Activated B cell treated with CpG ODN at 0.5 μM for 24 hours (primary cell): Measurements from ENCODE around the gene LHFPL2. TPM values are rescaled to one million over a fixed set of nuclear protein-coding genes. Genes with fewer than 3 reads are reported as not detected.

Experiments
- ATAC-seq: fragments of 200-7000 bp; cut with Tn5 transposase; one replicate; pipeline ENCODE4 v1.10.0; 2021; ENCODE audit warnings: low read depth, mild to moderate bottlenecking, moderate library complexity
- CTCF ChIA-PET: fragments of 350-600 bp; sonication (Branson Sonifier 250); formaldehyde crosslinking; loops from one replicate; lab custom pipeline; 2021; ENCODE audit warnings: antibody characterized with exemption; lab: Charles Lee
- POLR2A ChIA-PET: fragments of 350-600 bp; sonication (Branson Sonifier 250); formaldehyde crosslinking; loops from one replicate; lab custom pipeline; 2021; ENCODE audit warnings: antibody characterized with exemption; lab: Charles Lee
- DNase-seq: peaks from one replicate; pipeline ENCODE4 v3.0.0; 2022
- H3K27ac Mint-ChIP-seq: one replicate; pipeline ENCODE4 v1.8.0; 2020; ENCODE audit warnings: mixed read lengths
- H3K27me3 Mint-ChIP-seq: one replicate; pipeline ENCODE4 v1.8.0; 2021; ENCODE audit warnings: mixed read lengths
- H3K36me3 Mint-ChIP-seq: one replicate; pipeline ENCODE4 v1.8.0; 2021; ENCODE audit warnings: low read depth, mixed read lengths
- H3K4me1 Mint-ChIP-seq: one replicate; pipeline ENCODE4 v1.8.0; 2021; ENCODE audit warnings: mixed read lengths
- H3K4me3 Mint-ChIP-seq: one replicate; pipeline ENCODE4 v1.8.0; 2020; ENCODE audit warnings: mild to moderate bottlenecking, mixed read lengths
- H3K9me3 Mint-ChIP-seq: one replicate; pipeline ENCODE4 v1.8.0; 2020; ENCODE audit warnings: mixed read lengths
- CTCF ChIP-seq: fragments of 200-600 bp; IDR thresholded peaks from one replicate; pipeline ENCODE4 v1.8.0; 2022; ENCODE audit warnings: antibody characterized with exemption, mild to moderate bottlenecking
- intact Hi-C: fragments of 100-400 bp; cut with micrococcal nuclease; formaldehyde crosslinking; loops from one replicate; pipeline ENCODE4 v1.15.1; 2024
- total RNA-seq: library from RNA; stranded (reverse); gene quantifications from 2 replicates; pipeline ENCODE4 v1.2.3, GENCODE V29; 2022

LHFPL2 gene
- total RNA-seq, 1 donor from 2014 or later: 12.0 TPM

- no peaks in the 10 kb centered on the region for H3K27me3 Mint-ChIP-seq
- DNase-seq (no peak), ATAC-seq (no peak)
- TF ChIP-seq CTCF: no peak
- H3K27ac Mint-ChIP-seq: no peak overlapping the region
- H3K9me3 Mint-ChIP-seq: peaks cover 3% of the 10 kb centered on the region
- intact Hi-C loops: no loop called here
- POLR2A ChIA-PET: no interaction called here
- CTCF ChIA-PET: interaction anchor here (1.2 kb wide), 1 partner anchor 99 kb away, joined by 4 read pairs; no protein-coding TSS in a partner anchor
- peaks cover 17% of the 10 kb centered on the region for H3K36me3 Mint-ChIP-seq
- no peak overlapping the region for H3K4me3 Mint-ChIP-seq
- peaks cover 16% of the 10 kb centered on the region for H3K4me1 Mint-ChIP-seq
These were observed 81.0 kb downstream of the LHFPL2 start for GRCh38 chr5:78567617-78568016.

DNA sequence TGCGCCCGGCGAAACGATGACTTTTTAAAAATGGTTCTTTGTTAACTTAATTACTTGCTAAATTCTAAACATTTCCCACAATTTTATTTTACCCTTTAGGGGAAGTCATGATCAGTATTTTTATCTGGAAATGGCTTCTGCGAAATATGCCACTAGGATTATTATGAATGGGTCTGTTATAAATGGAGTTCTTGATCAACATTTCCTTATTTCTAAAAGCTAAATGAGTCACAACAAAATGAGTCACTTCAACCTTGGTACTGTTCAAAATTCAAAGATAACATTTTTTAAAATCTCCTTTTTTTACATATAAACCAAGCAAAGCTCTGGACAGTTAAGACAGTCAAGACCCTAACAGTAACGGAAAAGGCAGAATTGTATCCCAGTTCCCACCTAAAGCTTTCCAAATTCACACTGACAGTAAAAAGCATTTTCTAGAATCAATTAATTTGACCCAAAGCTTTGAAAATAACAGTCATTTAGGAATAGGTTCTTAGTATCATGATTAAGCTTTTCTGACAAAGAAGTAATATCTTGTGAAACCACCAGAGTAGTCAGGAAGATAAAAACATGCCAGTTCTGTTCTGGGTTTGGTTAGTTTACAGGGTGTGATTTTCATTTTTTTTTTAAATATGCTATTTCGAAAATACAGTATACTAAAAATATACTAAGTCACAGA lies 81.7 kb downstream of the LHFPL2 start:
- DNase-seq (no peak), ATAC-seq (no peak)
- ChIA-PET POLR2A (no interaction called here), CTCF (interaction anchor here (1.2 kb wide), 1 partner anchor 98 kb away, joined by 4 read pairs; no protein-coding TSS in a partner anchor)
- Mint-ChIP-seq H3K27me3 (no peaks in the 10 kb centered on the region), H3K36me3 (peaks cover 22% of the 10 kb centered on the region), H3K4me3 (no peak overlapping the region), H3K9me3 (peaks cover 3% of the 10 kb centered on the region), H3K27ac (no peak overlapping the region), H3K4me1 (peaks cover 16% of the 10 kb centered on the region)
- TF ChIP-seq CTCF: no peak
- intact Hi-C loops: no loop called here

- TF ChIP-seq CTCF: no peak
- Mint-ChIP-seq H3K36me3 (peaks cover 23% of the 10 kb centered on the region), H3K27me3 (no peaks in the 10 kb centered on the region), H3K27ac (no peak overlapping the region), H3K4me1 (peaks cover 16% of the 10 kb centered on the region), H3K4me3 (no peak overlapping the region), H3K9me3 (peaks cover 3% of the 10 kb centered on the region)
- intact Hi-C loops: no loop called here
- DNase-seq: no peak
- ATAC-seq: no peak
- CTCF ChIA-PET: no interaction called here
- POLR2A ChIA-PET: interaction anchor here (0.6 kb wide), 1 partner anchor 82 kb away, joined by 3 read pairs; no protein-coding TSS in a partner anchor
These were observed 83.2 kb downstream of the LHFPL2 start for GRCh38 chr5:78565395-78565794.

DNA sequence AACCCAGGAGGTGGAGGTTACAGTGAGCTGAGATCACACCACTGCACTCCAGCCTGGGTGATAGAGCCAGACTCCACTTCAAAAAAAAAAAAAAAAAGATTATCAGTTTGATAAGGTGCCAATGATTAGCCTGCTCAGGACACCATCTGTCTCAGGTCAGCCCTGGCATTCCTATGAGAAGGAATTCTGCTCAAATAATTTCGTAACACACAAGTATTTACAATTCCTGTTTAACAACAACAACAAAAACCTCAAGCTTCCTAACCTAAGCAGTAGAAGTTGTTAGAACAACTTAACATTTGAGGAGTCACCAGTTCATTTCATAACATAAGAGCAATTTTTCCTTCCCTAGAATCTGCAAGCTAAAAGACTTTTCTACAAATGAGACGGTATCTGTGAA lies 85.0 kb downstream of the LHFPL2 start:
- H3K9me3 Mint-ChIP-seq: peaks cover 3% of the 10 kb centered on the region
- no peaks in the 10 kb centered on the region for H3K27me3 Mint-ChIP-seq
- no peak for TF ChIP-seq CTCF
- DNase-seq: no peak
- no peak overlapping the region for H3K4me3 Mint-ChIP-seq
- H3K36me3 Mint-ChIP-seq: peaks cover 23% of the 10 kb centered on the region
- intact Hi-C loops: loop anchor here (1.0 kb wide), 1 partner anchor 83 kb away; no protein-coding TSS in a partner anchor
- no peak for ATAC-seq
- peaks cover 12% of the 10 kb centered on the region for H3K4me1 Mint-ChIP-seq
- CTCF ChIA-PET: no interaction called here
- POLR2A ChIA-PET: no interaction called here
- H3K27ac Mint-ChIP-seq: no peak overlapping the region

GRCh38 chr5:78562714-78563330 lies 85.8 kb downstream of the LHFPL2 start:
- Mint-ChIP-seq H3K4me1 (peaks cover 5% of the 10 kb centered on the region), H3K27ac (no peak overlapping the region), H3K27me3 (no peaks in the 10 kb centered on the region), H3K9me3 (peaks cover 3% of the 10 kb centered on the region), H3K36me3 (peaks cover 26% of the 10 kb centered on the region), H3K4me3 (no peak overlapping the region)
- POLR2A ChIA-PET: interaction anchor here (0.6 kb wide), 1 partner anchor 570 kb away, joined by 7 read pairs; no protein-coding TSS in a partner anchor
- intact Hi-C loops: no loop called here
- DNase-seq: no peak
- CTCF ChIA-PET: no interaction called here
- no peak for TF ChIP-seq CTCF
- ATAC-seq: no peak
